Neural crest cell (in vitro differentiated cells): ENCODE measurements around the gene MESP2. TPM values are rescaled to one million over a fixed set of nuclear protein-coding genes. Genes with fewer than 3 reads are reported as not detected.

Source experiments
- total RNA-seq: library from RNA; stranded (reverse); gene quantifications from 2 replicates; pipeline ENCODE4 v1.2.1, GENCODE V29; 2021

Gene MESP2
- total RNA-seq, 1 donor from 2014 or later = 0.42 TPM

Other genes with a start within 250 kb of the MESP2 start
- 43.0 and 44.9 TPM in 2 replicates for gene TICRR, start 200.9 kb upstream of the MESP2 start, total RNA-seq
- 15.6 and 16.2 TPM in 2 replicates for gene KIF7, start 120.9 kb upstream of the MESP2 start, total RNA-seq
- gene PLIN1, start 97.0 kb upstream of the MESP2 start, total RNA-seq = 0.56 and 0.73 TPM in 2 replicates
- 7.2 and 7.9 TPM in 2 replicates for gene PEX11A, start 85.6 kb upstream of the MESP2 start, total RNA-seq
- 0.20 TPM in 1 of 2 replicates, not detected in the other for gene WDR93, start 85.5 kb upstream of the MESP2 start, total RNA-seq
- gene MESP1, start 25.1 kb upstream of the MESP2 start, total RNA-seq = 1.2 and 2.3 TPM in 2 replicates
- 0.45 and 0.77 TPM in 2 replicates for gene ANPEP, start 38.5 kb downstream of the MESP2 start, total RNA-seq
- 29.8 and 31.6 TPM in 2 replicates for gene AP3S2, start 117.7 kb downstream of the MESP2 start, total RNA-seq
- 26.0 and 26.6 TPM in 2 replicates for gene ARPIN, start 136.6 kb downstream of the MESP2 start, total RNA-seq
- 60.3 and 64.4 TPM in 2 replicates for gene ZNF710, start 225.0 kb downstream of the MESP2 start, total RNA-seq